Measurements from ENCODE around the gene HES7. TPM values are rescaled to one million over a fixed set of nuclear protein-coding genes. Genes with fewer than 3 reads are reported as not detected.

Gene HES7
- total RNA-seq, 2 donors from 2014 or later, result 7.5 to 10.7 TPM

DNA sequence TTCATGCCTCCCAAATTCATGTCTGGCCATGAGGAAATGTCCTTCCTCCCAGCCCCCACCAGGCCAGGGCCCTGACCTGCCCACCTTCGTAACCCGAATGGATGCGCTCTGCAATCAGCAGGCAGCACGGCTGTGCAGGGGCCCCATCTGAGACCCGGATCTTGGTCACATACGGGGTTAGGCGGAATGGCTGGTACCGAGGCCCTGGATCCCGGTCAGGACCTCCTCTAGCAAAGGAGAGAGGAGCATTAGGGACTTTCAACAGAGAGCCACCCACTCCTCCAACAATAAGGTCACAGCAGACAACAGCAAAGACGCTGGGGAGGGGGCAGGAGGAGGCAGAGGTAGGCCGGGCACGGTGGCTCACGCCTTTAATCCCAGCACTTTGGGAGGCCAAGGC is 24.7 kb upstream of the HES7 start:
- peaks cover 11 to 21% of the 10 kb centered on the region in 2 donors for H3K36me3 Mint-ChIP-seq
- ATAC-seq, result no peak
- H3K9me3 Mint-ChIP-seq, result no peaks in the 10 kb centered on the region
- H3K27ac Mint-ChIP-seq, result peak overlapping the region in 1 of 2 donors; percentile 40
- no peak for DNase-seq (ENCODE audit: low spot score in 2 of 2)

DNA sequence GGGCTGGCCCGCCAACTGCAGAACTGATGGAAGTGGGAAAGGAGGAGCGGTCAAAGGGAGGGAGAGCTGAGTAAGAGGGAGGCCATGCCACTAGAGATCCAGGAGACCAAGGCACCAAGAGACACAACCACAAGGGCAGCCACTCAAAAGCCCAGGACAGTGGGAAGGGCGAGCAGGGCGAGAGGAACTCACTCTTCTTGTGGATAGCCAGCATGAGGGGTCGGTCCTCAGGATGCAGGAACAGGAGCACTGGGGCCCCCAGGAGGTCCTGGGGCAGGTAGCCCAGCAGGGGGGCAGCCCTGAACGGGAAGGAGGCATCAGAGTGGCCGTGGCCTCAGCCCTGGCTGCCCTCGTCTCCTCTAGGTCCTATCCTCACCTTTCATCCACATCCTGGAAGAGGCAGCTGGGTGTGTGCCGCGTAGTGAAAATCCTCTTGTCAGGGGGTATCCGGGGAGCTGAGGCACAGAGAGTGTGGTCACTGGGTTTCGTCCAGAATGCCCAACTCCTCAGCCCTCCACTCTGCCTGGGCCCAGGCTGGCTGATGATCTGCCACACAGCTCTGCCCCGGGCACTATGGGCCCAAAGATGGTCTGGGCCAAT is 24.0 kb upstream of the HES7 start:
- Mint-ChIP-seq H3K36me3 (peaks cover 11 to 14% of the 10 kb centered on the region in 2 donors), H3K9me3 (no peaks in the 10 kb centered on the region), H3K27ac (peak overlapping the region in 1 of 2 donors; percentile 56)
- ATAC-seq, result no peak
- DNase-seq (ENCODE audit: low spot score in 2 of 2), result no peak

DNA sequence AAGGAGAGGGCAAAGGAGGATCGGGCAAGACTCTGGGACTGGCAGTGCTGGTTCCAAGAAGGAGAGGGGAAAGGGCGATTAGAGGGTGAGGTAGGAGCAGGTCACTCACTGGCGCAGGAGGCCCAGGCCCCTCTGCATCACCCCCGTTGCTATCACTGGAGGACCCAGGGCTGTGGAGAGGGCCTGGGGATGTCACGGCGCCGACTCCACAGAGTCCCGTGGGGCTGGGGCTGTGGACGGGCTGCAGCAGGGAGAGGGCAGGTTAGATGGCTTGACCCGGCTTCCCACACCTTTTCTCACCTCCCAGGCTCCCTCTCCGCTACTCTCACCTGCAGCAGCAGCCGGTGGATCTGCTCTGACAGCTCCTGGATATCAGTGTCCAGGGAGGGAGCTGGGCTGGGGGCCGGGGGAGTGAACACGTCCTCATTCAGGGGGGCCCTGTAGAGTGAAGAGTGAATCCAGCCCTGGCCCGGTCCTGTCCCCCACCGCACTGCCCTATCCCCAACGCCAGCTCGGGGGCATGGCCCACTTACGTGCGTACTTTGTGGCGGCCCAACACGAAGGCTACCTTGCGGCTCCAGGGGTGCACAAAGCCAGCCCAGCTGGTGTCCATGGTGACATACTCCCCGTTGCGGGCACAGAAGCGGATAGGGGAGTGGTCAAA is 23.4 kb upstream of the HES7 start:
- no peak for DNase-seq (ENCODE audit: low spot score in 2 of 2)
- H3K27ac Mint-ChIP-seq, result peak overlapping the region in 1 of 2 donors; percentile 56
- ATAC-seq, result no peak
- peaks cover 11 to 13% of the 10 kb centered on the region in 2 donors for H3K36me3 Mint-ChIP-seq
- H3K9me3 Mint-ChIP-seq, result no peaks in the 10 kb centered on the region

DNA sequence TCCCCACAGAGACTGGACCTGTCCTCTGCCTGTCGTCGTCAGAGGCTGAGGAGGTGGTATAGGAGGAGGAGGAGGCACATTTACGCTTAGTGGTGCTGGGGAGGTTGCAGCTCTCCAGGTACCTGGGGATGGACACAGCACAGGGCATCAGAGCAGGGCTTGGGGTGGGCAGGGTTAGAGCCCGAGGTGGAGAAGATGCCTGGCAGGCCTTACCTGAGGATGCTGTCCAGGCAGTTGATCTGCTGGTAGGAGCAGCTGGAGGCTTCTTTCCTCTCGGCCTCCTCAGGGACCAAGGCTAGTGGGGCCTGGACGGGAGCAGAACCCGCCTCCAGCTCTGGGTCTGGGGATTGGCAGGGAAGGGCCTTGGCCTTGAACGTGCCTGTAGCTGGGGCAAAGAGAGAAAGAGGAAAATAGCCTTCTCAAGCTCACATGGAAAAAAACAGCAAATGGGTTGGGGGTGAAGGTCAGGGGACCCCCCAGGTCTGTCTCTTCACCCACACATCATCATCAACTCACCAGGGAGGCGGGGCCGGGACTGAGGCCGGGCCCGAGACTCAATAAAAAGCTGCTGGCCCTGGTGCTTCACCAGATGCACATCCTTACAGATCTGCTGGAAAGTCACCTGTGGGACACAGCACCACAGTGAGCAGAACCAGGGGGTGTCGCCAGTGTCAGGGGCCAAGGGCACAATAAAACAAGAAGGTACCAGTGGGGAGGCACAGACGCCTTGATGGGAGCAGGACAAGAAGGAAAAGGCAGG is 22.7 kb upstream of the HES7 start:
- Mint-ChIP-seq H3K36me3 (peaks cover 13 to 15% of the 10 kb centered on the region in 2 donors), H3K27ac (peak overlapping the region; percentile 56 to 65), H3K9me3 (no peaks in the 10 kb centered on the region)
- no peak for ATAC-seq
- DNase-seq (ENCODE audit: low spot score in 2 of 2), result no peak

DNA sequence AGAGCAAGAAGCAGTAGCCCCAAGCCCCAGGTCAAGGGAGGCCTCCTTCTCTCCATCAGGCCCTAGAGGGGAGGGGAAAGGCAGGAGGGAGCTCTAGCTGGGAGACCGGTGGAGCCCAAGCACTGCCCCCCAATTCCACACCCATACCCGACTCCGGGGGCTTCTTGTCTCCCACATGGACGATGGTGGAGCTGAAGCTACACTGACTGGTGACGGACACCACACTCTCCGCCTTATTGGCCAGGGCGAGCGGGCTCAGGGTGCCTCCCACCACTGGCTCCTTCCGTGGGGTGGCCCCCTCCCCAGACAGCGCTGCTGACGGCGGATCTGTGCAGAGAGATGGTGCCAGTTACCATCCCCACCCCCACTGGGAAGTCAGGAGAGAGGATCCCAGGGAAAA is 21.9 kb upstream of the HES7 start:
- ATAC-seq (no peak), DNase-seq (ENCODE audit: low spot score in 2 of 2) (no peak)
- peak overlapping the region in 1 of 2 donors; percentile 56 for H3K27ac Mint-ChIP-seq
- peaks cover 13 to 19% of the 10 kb centered on the region in 2 donors for H3K36me3 Mint-ChIP-seq
- H3K9me3 Mint-ChIP-seq, result no peaks in the 10 kb centered on the region

DNA sequence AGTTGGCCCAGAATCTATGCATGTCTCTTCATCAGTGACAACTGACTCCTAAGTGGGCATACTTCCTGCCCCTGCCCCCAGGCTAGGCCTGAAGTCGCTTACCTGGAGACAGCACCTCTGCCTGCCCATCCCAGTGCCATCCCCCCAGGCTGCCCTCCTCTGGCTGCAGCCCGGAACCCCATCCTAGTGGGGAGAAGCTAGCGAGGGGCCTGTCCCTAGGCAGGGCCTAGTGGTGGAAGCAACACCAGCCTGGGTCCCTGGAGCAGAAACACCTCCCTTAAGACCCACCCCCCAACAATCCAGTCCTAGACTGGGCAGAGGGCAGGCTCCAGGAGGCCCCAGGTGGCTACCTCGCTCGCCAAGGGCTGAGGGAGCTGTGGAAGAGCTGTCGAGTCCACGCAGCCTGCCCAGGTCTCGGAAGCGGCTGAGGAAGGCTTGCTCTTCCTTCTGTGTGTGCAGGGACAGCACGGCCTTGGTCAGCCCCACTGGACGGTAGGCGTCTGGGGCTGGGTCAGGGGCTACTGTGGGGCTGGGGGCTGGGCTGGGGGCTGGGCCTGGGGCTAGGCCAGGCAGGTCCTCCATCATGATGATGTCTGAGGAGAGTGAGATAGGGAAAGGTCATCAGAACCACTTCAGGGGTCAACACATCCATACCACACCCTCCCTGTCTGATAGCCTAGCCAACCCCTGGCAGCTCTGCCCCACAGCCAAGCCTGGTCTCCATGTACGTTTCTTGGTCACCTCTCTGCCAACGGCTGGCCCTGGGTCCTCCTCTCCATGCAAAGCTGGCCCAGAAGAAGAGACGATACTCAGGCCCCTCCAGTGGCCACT is 20.7 kb upstream of the HES7 start:
- Mint-ChIP-seq H3K9me3 (no peaks in the 10 kb centered on the region), H3K27ac (peak overlapping the region in 1 of 2 donors; percentile 79), H3K36me3 (peaks cover 13 to 18% of the 10 kb centered on the region in 2 donors)
- no peak for ATAC-seq
- no peak for DNase-seq (ENCODE audit: low spot score in 2 of 2)

DNA sequence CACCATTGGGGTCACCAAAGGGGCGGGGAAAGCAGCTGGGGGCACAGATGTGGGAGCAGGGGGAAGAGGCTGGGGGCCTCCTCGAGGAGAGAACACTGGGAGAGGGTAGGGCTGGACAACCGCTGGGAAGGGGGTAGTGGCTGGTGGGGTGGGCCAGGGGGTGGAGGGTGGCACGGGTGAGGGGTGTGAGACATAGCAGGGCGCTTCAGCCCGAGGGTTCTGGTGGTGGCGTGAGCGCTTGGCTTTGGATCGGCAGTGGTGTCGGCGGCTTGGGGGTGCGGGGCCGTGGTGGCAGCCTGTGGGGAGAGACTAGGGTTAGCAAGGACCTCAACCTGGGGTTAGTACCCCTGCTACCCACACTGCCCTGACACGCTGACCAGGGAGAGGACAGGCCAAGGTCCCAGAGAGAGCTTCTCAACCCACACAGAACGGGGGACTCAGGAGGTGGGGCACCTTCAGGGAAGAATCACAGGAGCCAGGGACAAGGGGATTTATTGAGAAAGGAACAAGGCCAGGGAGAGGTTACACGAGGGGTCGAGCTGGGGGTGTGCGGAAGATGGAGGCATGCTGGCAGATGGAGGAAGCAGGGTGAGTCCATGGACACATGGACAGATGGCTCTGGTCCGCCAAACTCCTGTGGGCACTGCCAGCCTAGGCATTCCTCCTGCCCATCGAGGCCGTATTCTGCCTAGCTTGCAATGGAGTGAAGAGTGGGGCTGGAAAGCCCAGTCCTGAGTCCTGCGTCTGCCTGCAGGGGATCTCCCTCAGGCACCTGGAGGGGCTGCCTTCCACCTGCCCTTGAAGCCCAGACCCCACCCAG is 19.9 kb upstream of the HES7 start:
- ATAC-seq, result no peak
- H3K36me3 Mint-ChIP-seq, result peaks cover 13% of the 10 kb centered on the region in 2 donors
- DNase-seq (ENCODE audit: low spot score in 2 of 2), result no peak
- no peaks in the 10 kb centered on the region for H3K9me3 Mint-ChIP-seq
- peak overlapping the region in 1 of 2 donors; percentile 79 for H3K27ac Mint-ChIP-seq

DNA sequence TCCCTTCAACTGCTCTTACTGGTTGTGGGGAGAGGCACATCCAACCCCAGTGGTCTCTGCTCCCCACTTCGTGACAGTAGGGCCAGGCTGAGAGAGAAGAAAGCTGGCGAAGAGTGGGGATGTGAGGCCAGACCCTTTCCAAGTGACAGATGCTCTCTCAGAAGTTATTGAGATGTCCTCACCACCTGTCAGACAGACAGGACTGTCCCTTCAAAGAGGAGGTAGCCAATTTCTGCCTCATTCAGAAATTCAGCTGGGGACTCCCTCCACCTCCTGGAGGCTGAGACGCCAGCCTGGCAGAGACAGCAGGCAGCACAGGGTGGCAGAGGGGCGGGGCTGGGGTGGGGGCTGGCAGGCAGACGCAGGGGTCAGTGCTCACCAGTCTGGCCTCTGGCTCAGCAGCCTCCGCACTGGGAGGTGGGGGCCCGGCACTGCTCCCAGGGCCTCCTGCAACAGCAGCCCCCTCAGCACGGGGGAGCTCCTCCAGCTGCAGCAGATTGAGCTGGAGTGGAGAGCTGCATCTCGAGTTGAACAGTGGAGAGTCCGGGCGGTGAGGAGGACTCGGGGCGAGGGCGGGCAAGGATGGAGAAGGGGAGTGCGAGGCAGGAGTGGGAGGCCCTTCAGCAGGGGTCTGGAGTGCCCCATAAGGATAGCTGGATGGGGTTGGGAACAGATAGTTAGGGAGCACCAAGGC is 19.1 kb upstream of the HES7 start:
- Mint-ChIP-seq H3K9me3 (no peaks in the 10 kb centered on the region), H3K36me3 (peaks cover 13% of the 10 kb centered on the region in 2 donors), H3K27ac (peak overlapping the region in 1 of 2 donors; percentile 79)
- ATAC-seq, result no peak
- DNase-seq (ENCODE audit: low spot score in 2 of 2), result peak in 1 of 2 donors; percentile 51

DNA sequence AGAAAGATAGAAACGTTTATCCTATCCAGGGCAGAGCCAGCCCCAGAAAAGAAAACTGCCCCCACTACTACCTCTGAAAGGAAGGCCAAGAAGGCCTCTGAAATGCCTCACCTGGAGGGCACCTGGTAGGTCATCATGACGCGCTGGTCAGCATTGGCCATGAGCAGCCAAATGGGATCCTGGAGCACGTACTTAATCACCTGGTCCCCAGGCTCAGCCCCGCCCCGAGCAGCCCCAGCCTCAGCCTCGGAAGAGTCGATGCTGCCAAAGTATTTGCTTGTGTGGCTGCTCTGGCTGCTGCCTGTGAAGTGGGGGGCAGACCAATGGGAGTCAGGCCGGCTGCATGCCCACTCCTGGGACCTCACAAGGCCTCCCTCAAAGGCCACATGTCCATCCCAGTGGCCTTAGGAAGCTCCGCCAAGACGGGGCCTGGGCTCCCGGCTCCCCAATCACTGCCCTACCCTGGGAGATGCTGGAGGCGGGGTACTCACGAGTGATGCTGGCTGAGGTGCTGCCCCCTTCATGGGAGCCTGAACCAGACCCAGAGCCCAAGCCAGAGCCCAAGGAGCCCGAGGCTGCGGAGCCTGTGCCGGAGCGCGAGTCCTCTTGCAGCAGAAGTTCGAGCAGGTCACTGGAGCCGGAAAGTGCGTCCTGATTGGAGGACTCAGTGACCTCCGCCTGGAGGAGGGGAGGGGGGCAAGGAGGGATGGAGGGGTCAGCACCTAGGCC is 18.4 kb upstream of the HES7 start:
- no peak for ATAC-seq
- Mint-ChIP-seq H3K9me3 (no peaks in the 10 kb centered on the region), H3K27ac (no peak overlapping the region), H3K36me3 (peaks cover 13% of the 10 kb centered on the region in 2 donors)
- DNase-seq (ENCODE audit: low spot score in 2 of 2), result no peak

DNA sequence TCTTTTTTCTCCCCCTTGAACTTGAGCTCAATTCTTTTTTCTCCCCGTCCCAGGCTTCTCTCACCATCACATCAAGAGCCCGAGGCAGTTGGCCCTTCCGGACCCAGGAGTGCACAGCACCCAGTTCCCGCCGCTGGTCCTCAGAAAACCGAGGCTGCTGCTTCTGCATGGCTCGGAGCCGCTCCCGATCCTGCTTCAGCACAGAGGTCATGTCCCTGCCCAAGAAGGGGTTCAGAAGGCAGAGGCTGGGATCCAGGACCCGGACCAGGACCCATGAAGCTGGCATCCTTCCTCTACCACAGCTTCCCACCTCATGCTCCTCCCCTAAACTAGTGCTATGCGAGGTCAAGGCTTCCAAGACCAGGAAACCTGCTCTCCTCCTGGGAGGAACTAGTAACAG is 17.8 kb upstream of the HES7 start:
- no peak for ATAC-seq

DNA sequence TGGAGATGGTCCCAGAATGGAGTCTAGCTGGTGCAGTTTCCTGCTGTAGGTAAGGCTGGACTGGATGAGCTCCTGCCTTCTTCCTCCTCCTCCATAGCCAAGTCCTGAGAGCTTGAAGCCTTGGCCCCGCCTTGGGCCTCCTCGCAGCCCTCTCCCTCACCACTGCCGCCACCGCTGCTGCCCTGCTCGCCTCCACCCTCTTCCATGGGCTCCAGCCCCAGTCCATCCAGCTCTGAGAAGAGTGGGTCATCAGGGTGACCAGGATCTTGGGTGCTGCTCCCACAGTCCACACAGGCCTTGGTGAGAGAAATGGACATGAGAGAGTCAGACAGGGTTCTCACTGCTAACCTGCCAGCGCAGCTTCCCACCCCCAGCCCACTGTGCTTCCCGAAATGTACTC is 17.1 kb upstream of the HES7 start:
- Mint-ChIP-seq H3K27ac (no peak overlapping the region), H3K9me3 (no peaks in the 10 kb centered on the region), H3K36me3 (peaks cover 3 to 8% of the 10 kb centered on the region in 2 donors)
- ATAC-seq (no peak), DNase-seq (ENCODE audit: low spot score in 2 of 2) (no peak)

More for the DNA sequence above, 17.8 kb upstream of the HES7 start:
- Mint-ChIP-seq H3K36me3 (peaks cover 10 to 11% of the 10 kb centered on the region in 2 donors), H3K27ac (peak overlapping the region in 1 of 2 donors; percentile 15), H3K9me3 (no peaks in the 10 kb centered on the region)
- no peak for DNase-seq (ENCODE audit: low spot score in 2 of 2)

DNA sequence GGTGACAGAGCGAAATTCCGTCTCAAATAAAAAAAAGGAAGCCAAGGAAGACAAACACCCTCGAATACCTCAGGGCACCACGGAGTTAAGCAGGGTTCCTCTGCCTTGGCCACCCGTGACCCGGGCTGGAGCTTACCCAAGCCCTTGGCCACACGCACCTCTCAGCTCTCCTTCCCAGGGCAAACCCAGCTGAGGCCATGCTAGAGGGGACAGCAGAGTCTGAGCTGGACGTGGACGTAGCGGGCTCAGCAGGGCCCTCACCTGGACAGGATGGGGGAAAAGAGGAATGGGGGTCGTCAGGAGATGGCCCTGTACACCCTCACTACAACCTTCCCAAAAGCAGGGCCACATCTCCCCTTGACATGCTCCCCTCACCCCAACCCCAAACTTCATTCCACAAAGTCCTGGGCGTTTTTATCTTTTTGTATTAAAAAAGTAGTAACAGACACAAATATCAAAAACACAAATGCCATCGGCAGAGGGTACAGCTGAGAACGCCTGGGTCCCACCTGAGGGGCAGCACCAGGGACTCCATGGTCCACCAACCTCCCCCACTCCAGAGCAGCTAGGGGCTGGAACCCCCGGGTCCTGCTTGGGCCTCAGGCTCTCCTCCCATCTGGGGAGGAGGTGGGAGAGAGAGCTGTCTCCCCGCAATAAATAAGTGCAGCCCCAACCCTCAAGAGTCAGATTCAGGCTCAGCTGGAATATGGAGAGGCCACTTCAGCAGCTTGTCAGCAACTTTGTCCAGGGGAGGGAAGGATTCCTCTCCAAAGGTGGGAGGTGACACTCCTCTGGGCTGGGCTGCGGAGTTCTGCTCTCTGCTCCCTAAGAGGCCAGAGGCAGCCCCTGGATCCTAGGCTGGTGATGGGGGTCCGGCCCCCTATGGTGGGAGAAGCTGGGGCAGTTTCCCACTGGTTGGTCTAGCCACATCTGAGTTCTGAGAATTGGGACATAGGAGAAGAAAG is 16.4 kb upstream of the HES7 start:
- Mint-ChIP-seq H3K36me3 (peaks cover 0 to 8% of the 10 kb centered on the region in 2 donors), H3K27ac (peak overlapping the region in 1 of 2 donors; percentile 75), H3K9me3 (no peaks in the 10 kb centered on the region)
- no peak for ATAC-seq
- no peak for DNase-seq (ENCODE audit: low spot score in 2 of 2)

DNA sequence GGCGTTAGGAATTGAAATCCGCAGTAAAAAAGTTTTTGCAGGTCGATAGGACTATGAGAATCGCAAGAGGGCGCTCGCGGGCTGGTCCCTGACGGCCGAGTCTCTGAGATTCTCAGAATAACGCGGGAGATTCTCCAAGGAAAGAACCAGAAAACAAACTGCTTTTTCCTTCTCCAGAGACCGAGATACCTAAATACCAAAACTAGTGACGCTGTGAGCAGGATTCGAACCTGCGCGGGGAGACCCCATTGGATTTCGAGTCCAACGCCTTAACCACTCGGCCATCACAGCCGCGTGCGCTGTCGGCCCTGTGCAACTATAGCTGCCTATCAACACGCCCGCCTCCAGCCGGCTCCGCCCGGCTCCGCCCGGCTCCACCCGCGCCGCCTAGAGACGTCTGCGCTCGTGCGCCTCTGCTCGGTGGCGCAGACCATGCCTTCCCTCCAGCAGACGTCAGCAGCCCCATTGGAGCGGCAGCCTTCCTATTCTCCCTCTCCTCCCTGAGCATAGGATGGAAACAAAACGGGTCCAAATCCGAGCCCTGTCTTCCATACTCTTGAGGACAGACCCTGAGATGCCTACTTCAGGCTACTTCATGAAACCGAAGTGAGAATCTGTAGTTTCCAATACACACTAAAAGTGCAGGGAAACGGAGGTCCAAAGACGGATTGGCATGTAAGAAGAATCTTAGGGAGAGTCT is 14.9 kb upstream of the HES7 start:
- no peak overlapping the region for H3K27ac Mint-ChIP-seq
- ATAC-seq (peak; percentile 85 to 93), DNase-seq (ENCODE audit: low spot score in 2 of 2) (peak; percentile 97 to 98)
- no peaks in the 10 kb centered on the region for H3K9me3 Mint-ChIP-seq
- peaks cover 0 to 8% of the 10 kb centered on the region in 2 donors for H3K36me3 Mint-ChIP-seq
